Kidney epithelial cell (primary cell): ENCODE results near the gene GOLGA5. TPM values are rescaled to one million over a fixed set of nuclear protein-coding genes. Genes with fewer than 3 reads are reported as not detected.
"Not testable (repeated sequence)": the region's sequence is repeated elsewhere in the genome, so short reads cannot be mapped to it uniquely, and the experiment has no call there.

ENCODE experiments used
- DNase-seq: peaks from one replicate; pipeline ENCODE4 v3.0.0-alpha.2; 2010; ENCODE audit warnings: low read depth
- H3K27me3 ChIP-seq: 2 replicates; pipeline ENCODE4 v1.6.0; 2011; ENCODE audit warnings: low read length; ENCODE audit not compliant: control insufficient read depth, insufficient read depth
- H3K36me3 ChIP-seq: 2 replicates; pipeline ENCODE4 v1.5.1; 2011; ENCODE audit warnings: low read length; ENCODE audit not compliant: control insufficient read depth, insufficient read depth
- H3K4me3 ChIP-seq: 2 replicates; pipeline ENCODE4 v1.5.1; 2011; ENCODE audit warnings: low read depth, mild to moderate bottlenecking, control low read depth, low read length
- CTCF ChIP-seq: IDR thresholded peaks from 2 replicates; pipeline ENCODE4 v1.5.1; 2011; ENCODE audit warnings: mild to moderate bottlenecking, moderate library complexity, low read length, control low read depth, inconsistent platforms; ENCODE audit not compliant: insufficient read depth, poor library complexity, severe bottlenecking
- total RNA-seq: library from RNA; depleted of rRNA; stranded (reverse); fragments of >200 nt; gene quantifications from 2 replicates; pipeline ENCODE4 v1.2.3, GENCODE V29; 2015

The GOLGA5 gene
- 38.7 and 41.2 TPM in 2 replicates for total RNA-seq

- Histone ChIP-seq H3K36me3 (no peaks in the 10 kb centered on the region), H3K4me3 (peak within 1 kb of the TSS; percentile 93), H3K27me3 (no peaks in the 10 kb centered on the region)
- no peak for TF ChIP-seq CTCF
- peak; percentile 73 for DNase-seq
Observed at GRCh38 chr14:92793709-92794546, at the start of gene GOLGA5. Gene GOLGA5 (plus strand): TSS chr14:92794305. CDS start chr14:92797438, 3,133 bp downstream.

- no peaks in the 10 kb centered on the region for H3K36me3 ChIP-seq
- DNase-seq, result no peak
- peak overlapping the region; percentile 69 for H3K4me3 ChIP-seq
- TF ChIP-seq CTCF, result no peak
- no peaks in the 10 kb centered on the region for H3K27me3 ChIP-seq
Observed at GRCh38 chr14:92747701-92748258, 46.3 kb upstream of the GOLGA5 start.

GRCh38 chr14:92748259-92749016 lies 45.7 kb upstream of the GOLGA5 start, which contains the start of gene LGMN:
Gene LGMN (minus strand): TSS chr14:92748627. CDS start chr14:92732786, 15,841 bp downstream.
- Histone ChIP-seq H3K36me3 (no peaks in the 10 kb centered on the region), H3K27me3 (no peaks in the 10 kb centered on the region), H3K4me3 (peak within 1 kb of the TSS; percentile 69)
- DNase-seq, result peak; percentile 78
- no peak for TF ChIP-seq CTCF

- not testable (repeated sequence) for H3K27me3 ChIP-seq, H3K4me3 ChIP-seq, DNase-seq, H3K36me3 ChIP-seq
Observed at GRCh38 chr14:92750222-92750728, 43.8 kb upstream of the GOLGA5 start.

- Histone ChIP-seq H3K4me3 (no peak overlapping the region), H3K36me3 (no peaks in the 10 kb centered on the region), H3K27me3 (no peaks in the 10 kb centered on the region)
- no peak for TF ChIP-seq CTCF
- DNase-seq, result no peak
Observed at GRCh38 chr14:92750994-92751400, 43.1 kb upstream of the GOLGA5 start.

- H3K36me3 ChIP-seq, result no peaks in the 10 kb centered on the region
- H3K4me3 ChIP-seq, result no peak overlapping the region
- no peaks in the 10 kb centered on the region for H3K27me3 ChIP-seq
- no peak for DNase-seq
- no peak for TF ChIP-seq CTCF
Observed at GRCh38 chr14:92751819-92752218, 42.3 kb upstream of the GOLGA5 start.
